ENCODE data around the gene RTKN.
A peak's percentile ranks its signal among the peaks of the same experiment; 100 is the strongest.
"Not testable (repeated sequence)": the region's sequence is repeated elsewhere in the genome, so short reads cannot be mapped to it uniquely, and the experiment has no call there.

The RTKN gene

DNA sequence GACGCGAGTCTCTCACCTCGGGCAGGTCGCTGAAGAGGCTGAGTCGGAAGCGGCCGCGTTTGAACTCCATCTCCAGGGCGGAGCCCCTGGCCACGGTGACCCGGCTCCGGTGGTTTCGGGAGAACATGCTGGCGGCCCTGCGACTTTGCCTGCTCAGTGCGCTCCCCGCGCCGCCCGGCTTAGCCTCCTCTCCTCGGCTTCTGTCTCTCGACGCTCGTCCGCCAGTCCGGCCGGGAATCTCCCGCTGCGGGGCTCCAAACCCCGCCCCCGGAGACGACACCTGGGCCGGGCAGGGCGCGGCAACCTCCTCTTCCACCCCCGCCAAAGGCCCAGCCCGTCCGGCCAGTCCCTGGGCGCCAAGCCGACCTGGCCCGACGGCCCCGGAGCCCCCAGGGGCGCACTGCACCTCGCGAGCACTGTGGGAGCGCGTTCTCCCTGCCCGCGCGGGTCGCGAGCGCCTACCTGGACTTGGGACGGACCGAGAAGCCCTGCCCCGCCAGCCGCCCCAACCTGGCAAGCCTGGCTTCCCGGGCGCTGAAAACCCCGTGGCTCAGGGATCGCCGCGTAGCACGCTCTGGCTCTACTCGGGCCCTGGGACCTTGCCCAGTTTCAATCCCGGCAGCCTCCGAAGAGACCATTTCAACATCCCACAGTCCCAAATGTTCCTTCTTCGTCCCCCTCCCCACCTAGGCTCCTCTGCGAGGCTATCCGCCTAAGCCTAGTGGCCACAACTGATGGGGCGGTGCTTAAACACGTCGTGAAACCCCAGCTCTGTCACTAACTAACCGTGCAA is at the start of gene RTKN:
TSS of gene RTKN (minus strand) at position 248 of the 793 bp plus-strand sequence. CDS start at position 127, 121 bp downstream.
- DNase-seq (ENCODE audit: low spot score) = peak; percentile 91

GRCh38 chr2:74489906-74490305 is 48.2 kb upstream of the RTKN start:
- no peak for DNase-seq (ENCODE audit: low spot score)

DNA sequence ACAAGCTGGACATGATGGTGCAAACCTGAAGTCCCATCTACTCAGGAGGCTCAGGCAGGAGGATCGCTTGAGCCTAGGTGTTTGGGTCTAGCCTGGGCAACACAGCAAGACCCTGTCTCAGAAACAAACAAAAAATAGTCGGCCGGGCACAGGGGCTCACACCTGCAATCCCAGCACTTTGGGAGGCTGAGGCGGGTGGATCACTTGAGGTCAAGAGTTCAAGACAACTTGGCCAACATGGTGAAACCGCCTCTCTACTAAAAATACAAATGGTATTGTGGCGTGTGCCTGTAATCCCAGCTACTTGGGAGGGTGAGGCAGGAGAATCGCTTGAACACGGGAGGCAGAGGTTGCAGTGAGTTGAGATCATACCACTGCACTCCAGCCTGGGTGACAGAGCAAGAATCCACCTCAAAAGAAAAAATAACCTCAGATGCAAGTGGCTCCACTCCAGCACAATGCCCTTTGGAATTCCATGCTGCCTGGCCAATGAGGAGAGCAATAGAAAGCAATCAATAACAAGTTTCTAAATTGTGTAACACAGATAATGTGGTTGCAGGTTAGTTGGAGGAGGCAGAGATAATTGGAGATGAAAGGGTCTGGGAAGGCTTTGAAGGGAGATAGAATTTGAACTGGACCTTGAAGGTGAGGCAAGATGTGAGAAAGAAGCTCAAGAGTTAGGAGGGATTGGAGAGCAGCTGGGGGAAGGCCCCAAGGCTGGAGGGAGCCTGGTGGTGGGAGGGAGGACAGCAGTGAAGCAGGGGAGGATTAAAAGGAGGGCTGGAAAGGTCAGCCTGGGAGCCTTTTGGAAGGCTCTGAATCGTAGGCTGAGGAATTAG is 47.1 kb upstream of the RTKN start:
- no peak for DNase-seq (ENCODE audit: low spot score)

GRCh38 chr2:74486141-74486540 is 44.4 kb upstream of the RTKN start:
- DNase-seq (ENCODE audit: low spot score) = no peak

- not testable (repeated sequence) for DNase-seq (ENCODE audit: low spot score)
These were observed 42.0 kb upstream of the RTKN start for GRCh38 chr2:74483675-74484164.

GRCh38 chr2:74482801-74483674 is 41.3 kb upstream of the RTKN start, which contains the start of the genes CCDC142 and TTC31:
Gene CCDC142 (minus strand): TSS chr2:74482998. CDS start chr2:74482837, 161 bp downstream.
Gene TTC31 (plus strand): TSS chr2:74483081. CDS start chr2:74483096, 15 bp downstream.
- DNase-seq (ENCODE audit: low spot score) = peak; percentile 95

- DNase-seq (ENCODE audit: low spot score) = peak; percentile 38
These were observed 40.4 kb upstream of the RTKN start for GRCh38 chr2:74481961-74482800.

DNA sequence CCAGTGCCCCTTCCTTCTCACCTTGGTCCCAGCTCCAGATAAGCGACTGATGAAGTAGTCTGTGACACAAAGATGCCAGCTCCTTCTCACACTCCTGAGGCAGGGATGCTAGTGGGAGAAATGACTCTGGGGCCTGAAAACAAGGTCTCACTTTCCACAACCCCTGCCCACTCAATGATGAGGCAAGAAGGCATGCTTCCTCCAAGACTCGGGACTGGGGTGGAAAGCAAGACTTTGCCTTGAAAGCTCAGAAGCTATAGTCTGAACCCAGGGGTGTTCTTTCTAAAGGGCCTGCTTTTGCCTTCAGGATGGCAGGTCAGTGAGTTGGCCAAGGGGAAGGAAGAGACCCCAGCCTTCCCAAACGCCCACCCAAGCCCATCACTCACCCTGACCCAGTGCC is 39.7 kb upstream of the RTKN start:
- no peak for DNase-seq (ENCODE audit: low spot score)

- no peak for DNase-seq (ENCODE audit: low spot score)
These were observed 33.2 kb upstream of the RTKN start for GRCh38 chr2:74474899-74475298.

- DNase-seq (ENCODE audit: low spot score) = no peak
These were observed 32.7 kb upstream of the RTKN start for GRCh38 chr2:74474481-74474880.

GRCh38 chr2:74472945-74473258 is 31.2 kb upstream of the RTKN start:
- DNase-seq (ENCODE audit: low spot score) = no peak

- DNase-seq (ENCODE audit: low spot score) = peak; percentile 93
These were observed 30.6 kb upstream of the RTKN start, which contains the start of gene MRPL53 for GRCh38 chr2:74472086-74472944. Gene MRPL53 (minus strand): TSS chr2:74472680. CDS start chr2:74472660, 20 bp downstream.

- DNase-seq (ENCODE audit: low spot score) = peak; percentile 28
These were observed 29.8 kb upstream of the RTKN start for GRCh38 chr2:74471332-74472065.

- DNase-seq (ENCODE audit: low spot score) = not testable (repeated sequence)
These were observed 29.0 kb upstream of the RTKN start for GRCh38 chr2:74470742-74471141.

- DNase-seq (ENCODE audit: low spot score) = peak; percentile 13
These were observed 22.7 kb upstream of the RTKN start for GRCh38 chr2:74464406-74464805.

DNA sequence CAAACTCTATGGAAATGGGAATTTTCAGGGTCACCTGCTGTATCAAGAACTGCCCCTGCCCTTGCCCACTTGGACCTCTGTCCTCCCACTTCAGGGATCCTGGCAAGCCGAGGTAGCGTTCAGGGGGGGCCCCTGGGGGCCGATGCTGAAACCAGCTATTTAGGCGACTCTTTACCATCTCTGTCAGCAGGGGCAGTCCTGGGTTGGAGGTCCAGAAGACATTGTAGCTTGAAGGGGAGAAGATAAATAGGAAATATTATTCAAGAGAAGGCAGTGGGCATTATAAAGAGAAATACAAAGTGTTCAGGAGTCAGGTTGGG is 21.0 kb upstream of the RTKN start:
- no peak for DNase-seq (ENCODE audit: low spot score)

- no peak for DNase-seq (ENCODE audit: low spot score)
These were observed 20.5 kb upstream of the RTKN start for GRCh38 chr2:74462054-74462785.

- DNase-seq (ENCODE audit: low spot score) = no peak
These were observed 19.7 kb upstream of the RTKN start for GRCh38 chr2:74461187-74462053.
